Measurements from ENCODE around the gene TFF2.
A peak's percentile ranks its signal among the peaks of the same experiment; 100 is the strongest.

Gene TFF2

GRCh38 chr21:42350927-42351426, at the start of gene TFF2:
TFF2 (minus strand) TSS chr21:42350994; CDS start chr21:42350957, 37 bp downstream.
- no peak for DNase-seq

GRCh38 chr21:42400525-42400924, 49.7 kb upstream of the TFF2 start:
- no peak for DNase-seq

- no peak for DNase-seq
Observed at GRCh38 chr21:42398436-42399028, 47.7 kb upstream of the TFF2 start.

- no peak for DNase-seq
Observed at GRCh38 chr21:42397746-42398394, 47.1 kb upstream of the TFF2 start.

GRCh38 chr21:42396799-42397745, 46.3 kb upstream of the TFF2 start:
- no peak for DNase-seq

- DNase-seq, result peak in 1 of 56 donors; percentile 1
Observed at GRCh38 chr21:42395905-42396651, 45.3 kb upstream of the TFF2 start, which contains the start of gene TMPRSS3. TMPRSS3 (minus strand) TSS chr21:42396052; CDS start chr21:42395417, 635 bp downstream.

GRCh38 chr21:42395302-42395701, 44.5 kb upstream of the TFF2 start:
- no peak for DNase-seq

- no peak for DNase-seq
Observed at GRCh38 chr21:42393443-42393950, 42.7 kb upstream of the TFF2 start.

GRCh38 chr21:42392731-42393442, 42.1 kb upstream of the TFF2 start:
- DNase-seq, result no peak

- DNase-seq, result no peak
Observed at GRCh38 chr21:42391297-42391696, 40.5 kb upstream of the TFF2 start.

- DNase-seq, result no peak
Observed at GRCh38 chr21:42390696-42391095, 39.9 kb upstream of the TFF2 start.

- DNase-seq, result no peak
Observed at GRCh38 chr21:42390193-42390592, 39.4 kb upstream of the TFF2 start.

GRCh38 chr21:42389449-42389835, 38.6 kb upstream of the TFF2 start:
- no peak for DNase-seq

- DNase-seq, result no peak
Observed at GRCh38 chr21:42388740-42389448, 38.1 kb upstream of the TFF2 start.

- DNase-seq, result no peak
Observed at GRCh38 chr21:42387843-42388340, 37.1 kb upstream of the TFF2 start.

GRCh38 chr21:42387164-42387563, 36.4 kb upstream of the TFF2 start:
- no peak for DNase-seq

GRCh38 chr21:42386034-42386591, 35.3 kb upstream of the TFF2 start:
- no peak for DNase-seq

- no peak for DNase-seq
Observed at GRCh38 chr21:42385619-42386018, 34.8 kb upstream of the TFF2 start.

- no peak for DNase-seq
Observed at GRCh38 chr21:42384989-42385388, 34.2 kb upstream of the TFF2 start.

Measured in amygdala (tissue), 56 donors.